Neural cell (in vitro differentiated cells): ENCODE data around the gene PLEKHA5. TPM values are rescaled to one million over a fixed set of nuclear protein-coding genes. Genes with fewer than 3 reads are reported as not detected.

Source experiments
- H2AFZ ChIP-seq: fragments of 200-600, 300-800 bp; sonication (generic), shearing (Covaris generic); 2 replicates; pipeline ENCODE4 v1.6.0; 2014; ENCODE audit warnings: low read depth, mild to moderate bottlenecking, antibody characterized with exemption, low read length, moderate library complexity
- H3F3A ChIP-seq: fragments of 200-600 bp; shearing (Covaris generic); 2 replicates; pipeline ENCODE4 v1.6.1; 2016; ENCODE audit warnings: mild to moderate bottlenecking, moderate library complexity, mixed read lengths, antibody characterized with exemption, low read length; ENCODE audit not compliant: insufficient read depth, poor library complexity, severe bottlenecking
- H3K27ac ChIP-seq: fragments of 200-600, 300-800 bp; sonication (generic), shearing (Covaris generic); 2 replicates; pipeline ENCODE4 v1.5.1; 2014; ENCODE audit warnings: mild to moderate bottlenecking, low read length, moderate library complexity
- H3K27me3 ChIP-seq: fragments of 300-800, 200-600 bp; sonication (generic), shearing (Covaris generic); 2 replicates; pipeline ENCODE4 v1.6.0; 2014; ENCODE audit warnings: mild to moderate bottlenecking, low read depth, low read length, moderate library complexity; ENCODE audit not compliant: insufficient read depth
- H3K36me3 ChIP-seq: fragments of 300-800, 200-600 bp; sonication (generic), shearing (Covaris generic); 2 replicates; pipeline ENCODE4 v1.5.1; 2014; ENCODE audit warnings: mild to moderate bottlenecking, antibody characterized with exemption, low read length, moderate library complexity; ENCODE audit not compliant: insufficient read depth
- H3K4me2 ChIP-seq: fragments of 300-800, 200-600 bp; sonication (generic), shearing (Covaris generic); 2 replicates; pipeline ENCODE4 v1.6.0; 2014; ENCODE audit warnings: mild to moderate bottlenecking, low read length
- H3K4me3 ChIP-seq: fragments of 300-800, 200-600 bp; sonication (generic), shearing (Covaris generic); 2 replicates; pipeline ENCODE4 v1.5.1; 2014; ENCODE audit warnings: mild to moderate bottlenecking, low read length, moderate library complexity
- H3K79me2 ChIP-seq: fragments of 200-600 bp; shearing (Covaris generic); replicated peaks from 2 replicates; pipeline ENCODE4 v1.6.0; 2014; ENCODE audit warnings: mild to moderate bottlenecking, low read length, moderate library complexity; ENCODE audit not compliant: insufficient read depth
- H3K9ac ChIP-seq: fragments of 300-800, 200-600 bp; sonication (generic), shearing (Covaris generic); 2 replicates; pipeline ENCODE4 v1.6.1; 2016; ENCODE audit warnings: mild to moderate bottlenecking, low read length, mixed read lengths
- H3K9me2 ChIP-seq: fragments of 200-600 bp; shearing (Covaris generic); 2 replicates; pipeline ENCODE4 v1.6.1; 2016; ENCODE audit warnings: mild to moderate bottlenecking, low read length, mixed read lengths; ENCODE audit not compliant: insufficient read depth
- H3K9me3 ChIP-seq: fragments of 200-600, 300-800 bp; sonication (generic), shearing (Covaris generic); 2 replicates; pipeline ENCODE4 v1.6.1; 2016; ENCODE audit warnings: mild to moderate bottlenecking, mixed run types, low read length, moderate library complexity, mixed read lengths
- H4K20me1 ChIP-seq: fragments of 200-600 bp; shearing (Covaris generic); 2 replicates; pipeline ENCODE4 v1.6.1; 2016; ENCODE audit warnings: mild to moderate bottlenecking, mixed run types; ENCODE audit not compliant: insufficient read depth
- CTCF ChIP-seq: fragments of 450-650 bp; IDR thresholded peaks from 2 replicates; pipeline ENCODE4 v1.5.1; 2014; ENCODE audit warnings: antibody characterized with exemption, mild to moderate bottlenecking, moderate library complexity; ENCODE audit not compliant: poor library complexity, severe bottlenecking
- EP300 ChIP-seq: fragments of 450-650 bp; conservative IDR thresholded peaks from 2 replicates; pipeline ENCODE4 v1.6.1; 2014; ENCODE audit warnings: antibody characterized with exemption, mild to moderate bottlenecking, moderate library complexity; ENCODE audit not compliant: poor library complexity, severe bottlenecking
- EZH2 ChIP-seq: fragments of 200-600, 300-800 bp; shearing (Covaris generic), sonication (generic); IDR thresholded peaks from 2 replicates; pipeline ENCODE4 v1.6.1; 2014; ENCODE audit warnings: antibody characterized with exemption, low read length, borderline replicate concordance, mild to moderate bottlenecking; ENCODE audit not compliant: insufficient read depth, poor library complexity, severe bottlenecking
- MXI1 ChIP-seq: fragments of 450-650 bp; conservative IDR thresholded peaks from 2 replicates; pipeline ENCODE4 v1.6.1; 2014; ENCODE audit warnings: antibody characterized with exemption, mild to moderate bottlenecking; ENCODE audit not compliant: poor library complexity, severe bottlenecking
- POLR2AphosphoS5 ChIP-seq: IDR thresholded peaks from 2 replicates; pipeline ENCODE4 v1.6.1; 2012
- RAD21 ChIP-seq: fragments of 450-650 bp; conservative IDR thresholded peaks from 2 replicates; pipeline ENCODE4 v1.6.1; 2014; ENCODE audit warnings: antibody characterized with exemption, mild to moderate bottlenecking, moderate library complexity
- REST ChIP-seq: IDR thresholded peaks from 2 replicates; pipeline ENCODE4 v1.6.1; 2012; ENCODE audit warnings: borderline replicate concordance
- SMC3 ChIP-seq: fragments of 450-650 bp; conservative IDR thresholded peaks from 2 replicates; pipeline ENCODE4 v1.6.1; 2014; ENCODE audit warnings: antibody characterized with exemption, mild to moderate bottlenecking, moderate library complexity; ENCODE audit not compliant: poor library complexity
- TAF1 ChIP-seq: IDR thresholded peaks from 2 replicates; pipeline ENCODE4 v1.6.1; 2012; ENCODE audit warnings: low read depth
- polyA plus RNA-seq: library from polyadenylated mRNA; depleted of rRNA; stranded (reverse); fragments of >200 nt; gene quantifications from 2 replicates; pipeline ENCODE4 v1.2.3, GENCODE V29; 2014

The PLEKHA5 gene
- polyA plus RNA-seq, 1 donor from 2014 or later = 130 TPM

DNA sequence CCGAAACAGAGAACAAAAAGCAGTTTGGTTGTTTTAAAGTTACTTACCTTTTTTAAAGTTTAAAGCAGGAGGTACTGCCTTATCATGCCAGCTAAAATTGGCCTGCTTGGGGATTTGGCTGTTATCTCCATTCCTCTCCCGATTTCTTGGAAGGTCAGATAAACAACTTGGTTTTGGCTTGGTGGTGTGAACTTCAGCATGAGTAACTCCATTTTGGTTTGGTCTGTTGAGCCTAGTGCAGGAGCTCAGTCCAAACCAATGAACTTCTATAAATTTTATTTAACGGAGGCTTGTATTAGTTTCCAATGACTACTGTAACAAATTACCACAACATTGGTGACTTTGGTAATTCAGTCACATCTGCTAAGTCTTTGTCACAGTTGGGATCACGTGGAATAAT is 82.3 kb downstream of the PLEKHA5 start:
- TF ChIP-seq MXI1 = no peak
- TF ChIP-seq TAF1 = no peak
- no peak for TF ChIP-seq RAD21
- TF ChIP-seq CTCF = no peak
- no peak for TF ChIP-seq POLR2AphosphoS5
- TF ChIP-seq REST = no peak
- TF ChIP-seq EP300 = no peak
- no peak for TF ChIP-seq EZH2
- no peak for TF ChIP-seq SMC3
- H3K4me3 ChIP-seq = no peak overlapping the region
- H2AFZ ChIP-seq = no peak overlapping the region
- H3K36me3 ChIP-seq = no peaks in the 10 kb centered on the region
- H3K79me2 ChIP-seq = peaks cover 35% of the 10 kb centered on the region
- H3K9me3 ChIP-seq = no peaks in the 10 kb centered on the region
- no peaks in the 10 kb centered on the region for H3K27me3 ChIP-seq
- no peaks in the 10 kb centered on the region for H3F3A ChIP-seq
- H4K20me1 ChIP-seq = no peaks in the 10 kb centered on the region
- H3K9me2 ChIP-seq = no peaks in the 10 kb centered on the region
- no peak overlapping the region for H3K4me2 ChIP-seq
- H3K9ac ChIP-seq = no peak overlapping the region
- H3K27ac ChIP-seq = no peak overlapping the region

- Histone ChIP-seq H3K36me3 (no peaks in the 10 kb centered on the region), H3K9me2 (no peaks in the 10 kb centered on the region), H3K27ac (no peak overlapping the region), H2AFZ (no peak overlapping the region), H3K9ac (no peak overlapping the region), H3K27me3 (no peaks in the 10 kb centered on the region), H3K4me2 (no peak overlapping the region), H3K4me3 (no peak overlapping the region), H3K79me2 (peaks cover 35% of the 10 kb centered on the region), H3F3A (no peaks in the 10 kb centered on the region), H3K9me3 (no peaks in the 10 kb centered on the region), H4K20me1 (no peaks in the 10 kb centered on the region)
- TF ChIP-seq EP300 = no peak
Measured at GRCh38 chr12:19212245-19212644, 82.7 kb downstream of the PLEKHA5 start.

- Histone ChIP-seq H3K9ac (no peak overlapping the region), H3K79me2 (peaks cover 31% of the 10 kb centered on the region), H3K4me2 (no peak overlapping the region), H3F3A (no peaks in the 10 kb centered on the region), H3K27me3 (no peaks in the 10 kb centered on the region), H3K9me3 (no peaks in the 10 kb centered on the region), H3K36me3 (no peaks in the 10 kb centered on the region), H2AFZ (no peak overlapping the region), H3K9me2 (no peaks in the 10 kb centered on the region), H4K20me1 (no peaks in the 10 kb centered on the region), H3K4me3 (no peak overlapping the region), H3K27ac (no peak overlapping the region)
- TF ChIP-seq EP300 (no peak), POLR2AphosphoS5 (no peak), SMC3 (no peak), TAF1 (no peak), EZH2 (no peak), MXI1 (no peak), CTCF (no peak), RAD21 (no peak), REST (no peak)
Measured at GRCh38 chr12:19214020-19214419, 84.5 kb downstream of the PLEKHA5 start.
